GM03348 (cell line): ENCODE measurements around the gene SCYGR1.
"Not testable (repeated sequence)": the region's sequence is repeated elsewhere in the genome, so short reads cannot be mapped to it uniquely, and the experiment has no call there.

Experiments
- DNase-seq: peaks from one replicate; pipeline ENCODE4 v3.0.0; 2012; ENCODE audit warnings: low spot score

SCYGR1 gene

GRCh38 chr2:227370791-227371312, 16.9 kb downstream of the SCYGR1 start:
- DNase-seq = peak; percentile 48

GRCh38 chr2:227370092-227370491, 17.7 kb downstream of the SCYGR1 start:
- no peak for DNase-seq

DNA sequence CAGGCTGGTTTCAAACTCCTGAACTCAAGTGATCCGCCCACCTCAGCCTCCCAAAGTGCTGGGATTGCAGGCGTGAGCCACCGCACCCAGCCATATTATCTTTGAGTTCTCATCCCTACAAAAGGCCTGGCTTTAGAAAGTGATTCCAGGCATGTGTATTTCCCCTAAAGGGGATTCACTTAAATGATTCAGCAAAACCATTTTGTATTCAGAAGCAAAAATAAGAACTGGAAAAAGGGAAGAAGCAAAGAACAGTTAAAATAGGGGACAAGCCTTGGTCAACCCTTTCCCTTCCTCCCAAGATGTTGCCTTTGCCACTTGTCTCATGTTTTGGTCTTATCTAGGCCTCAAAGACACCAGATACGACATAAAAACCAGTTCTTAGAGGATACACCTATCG, 19.2 kb downstream of the SCYGR1 start:
- DNase-seq = no peak

- no peak for DNase-seq
Measured at GRCh38 chr2:227367427-227367795, 20.3 kb downstream of the SCYGR1 start.

DNA sequence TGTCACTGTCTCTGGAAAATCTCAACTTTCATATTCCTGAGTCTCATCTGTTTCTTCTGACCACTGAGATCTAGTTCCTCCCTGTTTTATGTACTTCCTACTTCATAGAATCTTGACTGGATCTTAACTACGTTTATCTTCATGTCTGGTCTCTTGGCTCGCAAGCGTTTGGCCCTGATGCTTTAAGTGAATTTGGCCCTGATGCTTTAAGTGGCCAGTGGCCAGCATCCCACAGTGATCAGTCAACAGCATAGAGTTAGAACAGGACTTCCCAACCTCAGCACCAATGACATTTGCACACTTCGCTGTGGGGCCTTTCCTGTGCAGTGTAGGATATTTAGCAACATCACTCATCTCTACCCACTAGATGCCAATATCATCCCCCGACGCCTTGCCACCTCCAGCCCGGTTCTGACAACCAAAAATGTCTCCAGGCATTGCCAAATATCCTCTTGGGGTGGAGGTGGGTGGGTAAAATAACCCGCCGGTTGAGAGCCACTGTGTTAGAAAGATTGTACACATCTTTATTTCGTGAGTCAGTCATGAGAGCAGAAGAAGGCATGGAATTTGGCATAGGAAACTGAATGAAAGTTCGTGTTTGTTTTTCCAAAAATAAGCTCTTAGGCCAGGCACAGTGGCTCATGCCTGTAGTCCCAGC, 20.9 kb downstream of the SCYGR1 start:
- peak; percentile 74 for DNase-seq

- DNase-seq = no peak
Measured at GRCh38 chr2:227365833-227366232, 21.9 kb downstream of the SCYGR1 start.

- DNase-seq = not testable (repeated sequence)
Measured at GRCh38 chr2:227364585-227365263, 23.0 kb downstream of the SCYGR1 start.

DNA sequence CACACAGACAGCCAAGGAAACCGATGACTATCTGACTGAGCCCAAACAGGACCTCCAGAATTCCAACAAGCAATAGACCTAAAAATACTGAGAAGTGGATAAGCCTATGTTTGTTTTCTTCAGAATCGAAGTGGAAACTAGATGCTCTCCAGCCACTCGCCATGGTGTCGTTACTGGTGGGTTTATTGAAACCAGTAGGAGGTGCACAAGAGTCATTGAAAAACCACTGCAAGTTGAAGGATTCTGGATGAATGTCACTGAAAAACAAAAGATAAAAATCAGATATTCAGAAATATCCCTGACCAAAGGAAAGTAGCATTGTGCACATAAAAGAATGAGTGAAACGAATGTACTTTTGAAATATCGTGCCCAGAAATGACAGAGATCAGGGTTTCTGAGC, 24.0 kb downstream of the SCYGR1 start:
- DNase-seq = no peak

- DNase-seq = no peak
Measured at GRCh38 chr2:227360351-227360750, 27.4 kb downstream of the SCYGR1 start.

GRCh38 chr2:227351639-227352038, 36.1 kb downstream of the SCYGR1 start:
- no peak for DNase-seq

GRCh38 chr2:227349989-227350612, 37.6 kb downstream of the SCYGR1 start:
- no peak for DNase-seq

DNA sequence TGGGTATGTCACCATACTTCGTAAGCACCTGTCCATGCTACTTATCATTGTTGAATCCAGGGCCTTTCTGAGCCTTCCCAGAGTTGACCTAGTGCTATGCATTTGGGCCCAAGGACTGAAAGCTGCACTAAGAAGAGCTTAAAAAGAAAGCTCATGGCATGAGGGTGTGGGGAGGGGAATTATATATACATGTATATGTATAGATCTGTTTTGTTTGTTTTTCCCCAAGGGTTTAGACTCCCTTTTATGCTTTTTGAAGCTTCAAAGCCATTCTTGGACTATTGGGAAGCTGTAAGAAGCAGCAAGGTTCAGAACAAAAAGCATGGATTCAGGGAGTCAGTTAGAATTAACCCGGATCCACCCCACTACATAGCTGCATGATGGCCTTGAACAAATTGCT, 39.4 kb downstream of the SCYGR1 start:
- no peak for DNase-seq

DNA sequence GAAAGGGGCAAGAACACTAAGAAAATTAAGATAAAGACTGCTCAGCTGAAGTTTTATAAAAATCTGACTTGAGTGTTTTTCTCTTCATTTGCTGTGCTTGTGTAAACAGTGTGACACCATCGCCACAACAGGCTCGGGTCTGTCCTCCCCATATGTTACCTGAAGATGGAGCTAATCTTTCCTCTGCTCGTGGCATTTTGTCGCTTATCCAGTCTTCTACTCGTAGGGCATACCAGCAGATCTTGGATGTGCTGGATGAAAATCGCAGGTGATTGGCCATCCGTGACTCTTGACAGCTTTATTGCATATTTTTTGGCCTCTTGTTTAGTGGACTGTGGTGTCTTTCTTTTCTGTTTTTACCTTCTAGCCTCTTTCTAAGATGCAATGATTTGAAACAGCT, 40.6 kb downstream of the SCYGR1 start:
- DNase-seq = no peak

DNA sequence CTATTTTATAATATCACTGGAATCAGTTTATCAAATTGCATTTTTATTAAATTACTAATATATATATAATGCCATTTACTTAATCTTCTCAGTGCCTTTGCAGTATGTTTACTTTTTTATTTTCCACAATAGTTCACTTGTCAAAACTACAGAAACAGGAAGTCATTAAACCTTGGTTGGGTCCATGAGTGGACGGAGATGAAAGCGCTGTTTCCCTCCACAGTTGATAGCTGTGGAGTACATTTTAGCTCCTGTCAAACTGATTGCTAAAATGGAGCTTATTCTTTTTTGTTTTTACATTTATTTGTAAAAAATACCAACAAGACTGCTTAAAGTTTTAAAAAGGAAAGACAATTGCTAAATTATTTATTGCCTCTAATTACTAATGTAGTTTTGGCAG, 43.5 kb downstream of the SCYGR1 start:
- no peak for DNase-seq

GRCh38 chr2:227341553-227341952, 46.2 kb downstream of the SCYGR1 start:
- no peak for DNase-seq

- no peak for DNase-seq
Measured at GRCh38 chr2:227340106-227340505, 47.6 kb downstream of the SCYGR1 start.

GRCh38 chr2:227339098-227339599, 48.6 kb downstream of the SCYGR1 start:
- DNase-seq = no peak
